Gastrocnemius medialis (tissue), 4 donors: Measurements from ENCODE around the gene CYB5RL. TPM values are rescaled to one million over a fixed set of nuclear protein-coding genes. Genes with fewer than 3 reads are reported as not detected.
A peak's percentile ranks its signal among the peaks of the same experiment; 100 is the strongest.

ENCODE experiments used
- ATAC-seq, 2 donors: fragments of 150-250 bp; one replicate each; pipeline ENCODE4 v1.9.1; 2016
- DNase-seq, 2 donors: peaks; one replicate each; pipeline ENCODE4 v3.0.0-alpha.2; 2019
- H3K27ac ChIP-seq, 4 donors: fragments of 200-600 bp; sonication (generic); 1 replicate in 1 of 4; 2 replicates in 3 of 4; pipeline ENCODE4 v1.5.1; 2016 to 2018; ENCODE audit warnings: mild to moderate bottlenecking in 2 of 4, moderate library complexity in 1 of 4
- H3K27me3 ChIP-seq, 3 donors: fragments of 200-600 bp; sonication (generic) in 2 of 3; 1 replicate in 1 of 3; 2 replicates in 2 of 3; pipeline versions ENCODE4 v1.5.1 to v1.6.0; 2016 to 2019; ENCODE audit warnings: mild to moderate bottlenecking in 1 of 3, moderate library complexity in 1 of 3
- H3K36me3 ChIP-seq, 2 donors: fragments of 200-600 bp; sonication (generic) in 1 of 2; one replicate each; pipeline ENCODE4 v1.5.1; 2017 to 2018
- H3K4me1 ChIP-seq, 2 donors: fragments of 200-600 bp; sonication (generic) in 1 of 2; one replicate each; pipeline ENCODE4 v1.5.1; 2016 to 2017; ENCODE audit warnings: mild to moderate bottlenecking in 2 of 2
- H3K4me3 ChIP-seq, 4 donors: fragments of 200-600 bp; sonication (generic) in 3 of 4; 1 replicate in 1 of 4; 2 replicates in 3 of 4; pipeline ENCODE4 v1.5.1; 2016 to 2019; ENCODE audit warnings: mild to moderate bottlenecking in 2 of 4
- H3K9me3 ChIP-seq, 3 donors: fragments of 200-600 bp; sonication (generic) in 2 of 3; 1 replicate in 1 of 3; 2 replicates in 2 of 3; pipeline ENCODE4 v1.5.1; 2016 to 2019
- CTCF ChIP-seq, 5 experiments: fragments of 450-650 bp in 3 of 5; fragments of 200-600 bp in 2 of 5; sonication (generic) in 2 of 5; IDR thresholded peaks in 4 of 5; conservative IDR thresholded peaks in 1 of 5; 1 replicate in 4 of 5; 2 replicates in 1 of 5; pipeline ENCODE4 v1.5.1; 2016 to 2019; ENCODE audit warnings: antibody characterized with exemption in 5 of 5, mild to moderate bottlenecking in 3 of 5, moderate library complexity in 3 of 5
- POLR2A ChIP-seq, 2 donors: fragments of 450-650 bp; IDR thresholded peaks; one replicate each; pipeline ENCODE4 v1.6.1; 2017; ENCODE audit warnings: antibody characterized with exemption in 2 of 2, mild to moderate bottlenecking in 2 of 2, moderate library complexity in 2 of 2
- in situ Hi-C, 4 donors: fragments of 200-750 bp; cut with MboI; loops; one replicate each; pipeline versions ENCODE4 v1.15.0 to v1.8.0; 2017; ENCODE audit warnings: low sequenced_read_pairs in 4 of 4
- intact Hi-C: fragments of 100-400 bp; cut with DNase I; formaldehyde crosslinking; loops from one replicate; pipeline ENCODE4 v1.15.1; 2023; ENCODE audit warnings: low total_unique reads
- total RNA-seq, 4 donors: library from RNA; depleted of rRNA; stranded (reverse); fragments of >200 nt; gene quantifications; one replicate each; pipeline versions ENCODE4 v1.1.0 to v1.2.3, GENCODE V29; 2016

CYB5RL gene, protein sequence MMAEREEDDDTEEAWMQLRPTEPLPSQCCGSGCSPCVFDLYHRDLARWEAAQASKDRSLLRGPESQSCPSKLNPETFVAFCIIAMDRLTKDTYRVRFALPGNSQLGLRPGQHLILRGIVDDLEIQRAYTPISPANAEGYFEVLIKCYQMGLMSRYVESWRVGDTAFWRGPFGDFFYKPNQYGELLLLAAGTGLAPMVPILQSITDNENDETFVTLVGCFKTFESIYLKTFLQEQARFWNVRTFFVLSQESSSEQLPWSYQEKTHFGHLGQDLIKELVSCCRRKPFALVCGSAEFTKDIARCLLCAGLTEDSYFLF
- total RNA-seq: 1 to 10 TPM; 1.8 to 5.8 (median 3.4) TPM

DNA sequence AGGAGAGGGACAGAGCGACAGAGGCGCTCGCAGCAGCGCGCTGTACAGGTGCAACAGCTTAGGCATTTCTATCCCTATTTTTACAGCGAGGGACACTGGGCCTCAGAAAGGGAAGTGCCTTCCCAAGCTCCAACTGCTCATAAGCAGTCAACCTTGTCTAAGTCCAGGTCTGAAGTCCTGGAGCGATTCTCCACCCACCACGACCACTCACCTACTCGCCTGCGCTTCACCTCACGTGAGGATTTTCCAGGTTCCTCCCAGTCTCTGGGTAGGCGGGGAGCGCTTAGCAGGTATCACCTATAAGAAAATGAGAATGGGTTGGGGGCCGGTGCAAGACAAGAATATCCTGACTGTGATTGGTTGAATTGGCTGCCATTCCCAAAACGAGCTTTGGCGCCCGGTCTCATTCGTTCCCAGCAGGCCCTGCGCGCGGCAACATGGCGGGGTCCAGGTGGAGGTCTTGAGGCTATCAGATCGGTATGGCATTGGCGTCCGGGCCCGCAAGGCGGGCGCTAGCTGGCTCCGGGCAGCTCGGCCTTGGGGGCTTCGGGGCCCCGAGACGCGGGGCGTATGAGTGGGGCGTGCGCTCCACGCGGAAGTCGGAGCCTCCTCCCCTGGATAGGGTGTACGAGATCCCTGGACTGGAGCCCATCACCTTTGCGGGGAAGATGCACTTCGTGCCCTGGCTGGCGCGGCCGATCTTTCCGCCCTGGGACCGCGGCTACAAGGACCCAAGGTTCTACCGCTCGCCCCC is at the start of gene CYB5RL, which contains the start of gene MRPL37:
Gene CYB5RL, minus strand, starts transcription at position 266 of the 754 bp plus-strand sequence. CDS start 4,414 bp downstream, outside the sequence.
Gene MRPL37, plus strand, starts transcription at position 403 of the 754 bp plus-strand sequence. Its CDS starts 77 bp downstream, at position 480.
- intact Hi-C loops (loop anchor here (1.0 to 5.0 kb wide), 4 partner anchors 79 to 289 kb away; partner anchors contain the start of genes SSBP3, TCEANC2 and TMEM59), in situ Hi-C loops (loop anchor here in 1 of 4 donors (25.0 kb wide), 1 partner anchor 287 kb away; no protein-coding TSS in a partner anchor)
- H3K9me3 ChIP-seq: no peaks in the 10 kb centered on the region
- peaks cover 0 to 21% of the 10 kb centered on the region in 2 donors for H3K36me3 ChIP-seq
- H3K4me3 ChIP-seq: peak within 1 kb of the TSS; percentile 94 to 100 (median 97)
- H3K4me1 ChIP-seq: peaks cover 18 to 22% of the 10 kb centered on the region in 2 donors
- H3K27me3 ChIP-seq: no peaks in the 10 kb centered on the region
- TF ChIP-seq POLR2A (IDR thresholded peaks at IDR 0.05) (peak; percentile 65 to 78), CTCF (IDR thresholded peaks at IDR 0.05 in 4 of 5, conservative IDR thresholded peaks at IDR 0.05 in 1 of 5) (no peak)
- ATAC-seq (peak; percentile 99), DNase-seq (peak; percentile 94 to 95)
- H3K27ac ChIP-seq: peak within 1 kb of the TSS; percentile 93 to 97 (median 96)

DNA sequence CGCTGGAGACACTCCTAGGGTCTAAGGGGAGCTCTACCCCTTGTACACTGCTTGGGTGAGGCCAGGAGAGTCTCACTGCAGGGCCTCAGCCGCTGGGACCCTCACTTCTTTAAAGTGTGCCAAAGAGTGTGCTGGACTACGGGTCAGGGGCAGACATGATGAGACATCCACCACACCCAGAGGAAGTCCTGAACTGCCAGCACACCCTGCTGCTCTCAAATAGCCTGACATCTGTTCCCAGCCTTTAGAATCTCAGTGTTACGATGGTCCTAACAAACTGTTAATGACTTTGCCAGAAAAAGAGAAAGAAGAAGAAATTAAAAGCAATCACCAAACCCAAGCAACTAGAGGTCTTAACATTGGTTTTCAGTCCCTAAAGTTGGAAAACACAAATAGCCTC is 49.1 kb upstream of the CYB5RL start:
- H3K27ac ChIP-seq: peak overlapping the region; percentile 44 to 80 (median 64)
- no peaks in the 10 kb centered on the region for H3K36me3 ChIP-seq
- H3K27me3 ChIP-seq: no peaks in the 10 kb centered on the region
- TF ChIP-seq CTCF (IDR thresholded peaks at IDR 0.05 in 4 of 5, conservative IDR thresholded peaks at IDR 0.05 in 1 of 5) (no peak), POLR2A (IDR thresholded peaks at IDR 0.05) (no peak)
- H3K4me1 ChIP-seq: peaks cover 9 to 27% of the 10 kb centered on the region in 2 donors
- intact Hi-C loops: no loop called here
- DNase-seq: peak in 1 of 2 donors; percentile 42
- H3K9me3 ChIP-seq: no peaks in the 10 kb centered on the region
- no peak overlapping the region for H3K4me3 ChIP-seq
- in situ Hi-C loops: no loop called here
- ATAC-seq: peak; percentile 48 to 60

GRCh38 chr1:54247863-54248515 is 48.2 kb upstream of the CYB5RL start:
- Histone ChIP-seq H3K27ac (peak overlapping the region; percentile 44 to 80 (median 64)), H3K27me3 (no peaks in the 10 kb centered on the region), H3K4me1 (peaks cover 9 to 27% of the 10 kb centered on the region in 2 donors), H3K9me3 (no peaks in the 10 kb centered on the region), H3K4me3 (no peak overlapping the region), H3K36me3 (peaks cover 0 to 2% of the 10 kb centered on the region in 2 donors)
- DNase-seq (no peak), ATAC-seq (peak; percentile 69 to 72)
- in situ Hi-C loops (no loop called here), intact Hi-C loops (no loop called here)
- TF ChIP-seq POLR2A (IDR thresholded peaks at IDR 0.05) (peak in 1 of 2 donors; percentile 11), CTCF (IDR thresholded peaks at IDR 0.05 in 4 of 5, conservative IDR thresholded peaks at IDR 0.05 in 1 of 5) (no peak)

DNA sequence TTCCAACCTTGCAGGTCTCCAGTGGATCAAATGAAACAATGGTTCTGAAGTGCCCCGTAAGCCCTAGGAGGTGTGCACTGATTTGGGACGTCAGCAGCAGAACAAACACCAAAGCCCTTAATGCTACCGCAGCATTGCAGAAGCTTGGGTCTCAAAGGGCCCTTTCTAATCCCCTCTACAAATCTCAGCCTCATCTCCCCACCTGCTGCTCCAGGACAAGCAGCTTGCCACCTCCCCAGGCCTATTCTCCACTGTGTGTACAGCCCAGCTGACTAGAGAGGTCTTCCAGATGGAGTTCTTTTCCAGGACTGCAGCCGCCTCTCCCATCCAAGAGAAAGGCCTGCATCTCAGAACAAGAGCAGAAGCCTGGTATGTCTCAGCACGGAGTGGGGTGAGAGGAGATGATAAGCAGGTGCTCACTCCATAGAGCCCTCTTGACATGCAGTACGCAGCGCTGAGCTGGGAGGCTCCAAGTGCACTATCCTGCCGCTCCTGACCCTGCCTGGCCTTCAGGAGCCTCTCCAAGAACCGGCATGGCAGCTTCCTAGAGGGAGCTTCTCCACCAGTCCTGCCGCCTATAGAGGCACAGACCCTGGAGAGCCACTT is 46.4 kb upstream of the CYB5RL start:
- TF ChIP-seq POLR2A (IDR thresholded peaks at IDR 0.05) (no peak), CTCF (IDR thresholded peaks at IDR 0.05 in 4 of 5, conservative IDR thresholded peaks at IDR 0.05 in 1 of 5) (no peak)
- intact Hi-C loops (no loop called here), in situ Hi-C loops (no loop called here)
- H3K27me3 ChIP-seq: no peaks in the 10 kb centered on the region
- DNase-seq (no peak), ATAC-seq (no peak)
- peaks cover 0 to 9% of the 10 kb centered on the region in 2 donors for H3K36me3 ChIP-seq
- peaks cover 9 to 27% of the 10 kb centered on the region in 2 donors for H3K4me1 ChIP-seq
- peak overlapping the region in 3 of 4 donors; percentile 64 to 80 (median 64) for H3K27ac ChIP-seq
- H3K4me3 ChIP-seq: no peak overlapping the region
- no peaks in the 10 kb centered on the region for H3K9me3 ChIP-seq
